Right hindlimb (tissue), 1 donor: ENCODE results near the gene ELF1.
"Not testable (repeated sequence)": the region's sequence is repeated elsewhere in the genome, so short reads cannot be mapped to it uniquely, and the experiment has no call there.

ENCODE experiments used
- DNase-seq: peaks from one replicate; pipeline ENCODE4 v3.0.0-alpha.2; 2018

Gene ELF1

DNA sequence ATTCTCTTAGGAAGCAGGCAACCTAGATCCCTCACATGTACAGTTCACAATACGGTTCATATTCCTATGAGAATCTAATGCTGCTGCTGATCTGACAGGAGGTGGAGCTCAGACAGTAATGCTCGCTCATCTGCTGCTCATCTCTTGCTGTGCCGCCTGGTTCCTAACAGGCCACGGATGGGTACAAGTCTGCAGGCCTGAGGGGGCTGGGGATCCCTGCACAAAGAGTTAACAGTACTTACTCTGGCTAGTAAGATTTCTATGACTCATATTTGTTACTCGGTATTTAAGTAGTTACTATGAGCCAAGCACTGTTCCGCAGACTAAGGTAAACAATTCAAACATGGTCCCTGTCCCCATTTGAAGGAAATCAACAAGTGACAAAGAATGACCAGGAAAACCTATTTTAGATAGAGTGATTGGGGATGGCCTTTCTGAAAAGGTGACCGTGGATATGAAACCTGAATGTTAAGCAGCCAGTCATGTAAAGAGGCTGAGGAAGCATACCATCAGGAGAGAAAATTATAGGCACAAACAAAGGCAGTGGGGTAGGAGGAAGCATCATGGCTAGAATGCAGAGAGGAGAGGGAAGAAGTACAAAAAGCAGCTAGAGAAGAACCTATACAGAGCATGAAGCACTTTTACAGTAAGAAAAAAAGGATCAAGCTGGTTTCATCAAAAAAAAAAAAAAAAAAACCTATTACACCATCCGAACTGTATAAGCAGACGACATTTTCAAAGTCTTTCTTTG is 21.6 kb upstream of the ELF1 start:
- no peak for DNase-seq

DNA sequence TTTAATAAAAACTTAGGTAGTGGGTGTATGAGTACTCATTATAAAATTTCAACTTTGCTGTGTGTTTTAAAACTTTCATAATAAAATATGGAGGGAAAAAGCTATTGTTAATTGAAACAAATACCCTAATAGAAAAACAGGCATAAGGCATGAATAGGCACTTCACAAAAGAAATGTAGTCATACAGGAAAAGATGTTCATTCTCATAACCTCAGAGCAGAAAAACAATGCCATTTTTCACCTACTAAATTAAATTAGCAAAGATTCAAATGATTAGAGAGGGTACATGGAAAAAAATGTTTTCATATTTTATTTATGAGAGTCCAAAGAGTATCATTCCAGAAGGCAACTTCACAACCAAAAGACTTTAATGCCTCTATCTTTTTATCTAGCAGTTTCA is 20.6 kb upstream of the ELF1 start:
- DNase-seq: no peak

GRCh38 chr13:41036557-41036956 is 17.4 kb upstream of the ELF1 start:
- not testable (repeated sequence) for DNase-seq

DNA sequence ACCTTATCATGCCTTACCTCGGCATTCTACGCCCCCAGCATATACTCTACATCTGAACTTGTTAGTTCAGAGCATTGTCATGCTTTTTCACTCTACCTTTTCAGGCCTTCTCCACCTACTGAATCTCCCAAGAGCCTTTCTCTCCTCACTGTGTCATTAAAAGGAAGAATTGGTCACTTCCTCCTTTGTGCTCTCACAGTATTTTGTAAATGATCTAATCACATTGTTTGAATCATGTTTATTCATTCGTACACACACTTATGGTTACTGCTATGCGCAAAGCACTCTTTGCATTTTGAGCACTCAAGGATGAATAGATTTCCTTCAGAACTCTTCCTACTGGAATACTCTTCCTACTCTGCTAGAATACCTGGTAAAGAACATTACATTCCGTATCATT is 15.8 kb upstream of the ELF1 start:
- DNase-seq: no peak

DNA sequence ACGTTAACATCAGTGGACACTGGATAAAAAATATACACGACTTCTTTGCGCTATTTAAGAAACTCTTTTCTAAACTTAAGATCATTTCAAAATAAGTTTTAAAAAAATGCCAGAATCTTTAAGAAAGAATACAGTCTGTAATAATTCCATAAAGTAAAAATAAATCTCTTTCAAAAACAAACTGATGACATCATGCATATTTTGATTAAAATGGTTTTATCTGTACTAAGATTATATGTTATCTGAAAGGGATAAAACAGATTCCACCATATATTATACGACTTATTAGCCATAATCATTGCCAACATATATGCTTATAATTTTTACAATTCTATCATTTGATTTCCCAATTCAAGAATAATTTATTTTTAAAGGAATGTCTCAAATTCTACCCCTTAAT is 15.3 kb upstream of the ELF1 start:
- no peak for DNase-seq

- DNase-seq: no peak
Observed at GRCh38 chr13:41032691-41033376, 13.7 kb upstream of the ELF1 start.

DNA sequence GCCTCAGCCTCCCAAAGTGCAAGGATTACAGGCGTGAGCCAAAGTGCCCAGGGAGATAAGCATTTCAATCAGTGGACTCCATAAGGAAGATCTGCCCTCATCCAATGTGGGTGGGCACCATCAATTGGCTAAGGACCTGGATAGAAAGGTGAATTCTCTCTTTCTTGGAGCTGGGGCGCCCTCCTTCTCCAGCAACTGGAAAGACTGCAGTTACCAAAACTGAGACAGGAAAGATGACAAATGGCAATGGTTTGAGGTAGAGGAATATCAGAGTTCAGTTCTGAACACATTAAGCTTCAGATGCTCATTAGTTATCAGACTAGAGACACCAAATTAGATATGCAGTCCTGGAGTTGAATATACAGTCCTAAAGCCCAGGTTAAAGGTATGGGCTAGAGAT is 10.5 kb upstream of the ELF1 start:
- DNase-seq: no peak

DNA sequence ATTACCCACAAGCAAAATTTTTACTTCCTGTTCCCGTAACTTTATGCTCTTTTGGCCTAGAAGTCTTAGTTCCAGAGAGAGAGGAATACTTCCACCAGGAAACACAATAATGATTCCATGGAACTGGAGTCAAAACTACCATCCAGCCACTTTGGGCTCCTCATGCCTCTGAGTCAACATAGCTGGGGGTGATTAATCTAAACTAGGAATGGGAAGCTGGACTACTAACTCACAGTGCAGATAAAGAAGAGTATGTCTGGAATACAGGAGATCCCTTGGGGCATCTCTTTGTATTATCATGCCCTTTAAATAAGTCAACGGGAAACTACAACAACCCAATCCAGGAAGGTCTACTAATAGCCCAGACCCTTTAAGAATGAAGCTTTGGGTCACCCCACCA is 8.9 kb upstream of the ELF1 start:
- DNase-seq: no peak

DNA sequence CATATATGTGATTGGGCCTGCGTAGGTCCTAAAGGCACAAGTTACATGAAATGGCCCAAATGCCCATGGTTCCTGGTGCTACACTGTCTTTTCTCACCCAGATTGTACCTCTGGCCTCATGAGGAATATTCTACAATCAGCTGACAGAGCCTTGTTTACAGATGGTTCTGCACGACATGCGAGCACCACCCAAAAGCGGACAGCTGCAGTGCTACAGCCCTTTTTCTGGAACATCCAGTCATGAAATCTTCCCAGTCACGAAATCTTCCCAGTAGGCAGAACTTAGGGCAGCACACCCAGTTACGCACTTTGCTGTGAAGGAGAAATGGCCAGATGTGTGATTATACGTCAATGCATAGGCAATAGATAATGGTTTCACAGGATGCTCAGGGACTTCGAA is 7.7 kb upstream of the ELF1 start:
- DNase-seq: no peak

DNA sequence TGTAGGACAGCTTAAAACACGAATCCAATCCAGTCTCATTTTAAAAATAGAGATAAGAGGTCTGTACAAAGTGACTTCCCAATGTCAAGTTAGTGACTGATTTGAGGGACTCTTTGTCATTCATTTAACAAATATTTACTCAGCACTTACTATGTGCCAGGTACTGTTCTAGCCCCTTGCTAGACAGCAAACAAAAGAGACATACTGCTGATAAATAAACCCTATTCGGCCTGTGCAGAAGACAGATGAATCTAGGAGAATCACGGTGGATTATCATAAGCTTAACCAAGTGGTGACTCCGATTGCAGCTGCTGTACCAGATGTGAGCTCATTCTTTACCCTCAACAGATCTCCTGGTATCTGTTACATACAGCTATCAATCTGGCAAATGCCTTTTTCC is 6.4 kb upstream of the ELF1 start:
- no peak for DNase-seq

DNA sequence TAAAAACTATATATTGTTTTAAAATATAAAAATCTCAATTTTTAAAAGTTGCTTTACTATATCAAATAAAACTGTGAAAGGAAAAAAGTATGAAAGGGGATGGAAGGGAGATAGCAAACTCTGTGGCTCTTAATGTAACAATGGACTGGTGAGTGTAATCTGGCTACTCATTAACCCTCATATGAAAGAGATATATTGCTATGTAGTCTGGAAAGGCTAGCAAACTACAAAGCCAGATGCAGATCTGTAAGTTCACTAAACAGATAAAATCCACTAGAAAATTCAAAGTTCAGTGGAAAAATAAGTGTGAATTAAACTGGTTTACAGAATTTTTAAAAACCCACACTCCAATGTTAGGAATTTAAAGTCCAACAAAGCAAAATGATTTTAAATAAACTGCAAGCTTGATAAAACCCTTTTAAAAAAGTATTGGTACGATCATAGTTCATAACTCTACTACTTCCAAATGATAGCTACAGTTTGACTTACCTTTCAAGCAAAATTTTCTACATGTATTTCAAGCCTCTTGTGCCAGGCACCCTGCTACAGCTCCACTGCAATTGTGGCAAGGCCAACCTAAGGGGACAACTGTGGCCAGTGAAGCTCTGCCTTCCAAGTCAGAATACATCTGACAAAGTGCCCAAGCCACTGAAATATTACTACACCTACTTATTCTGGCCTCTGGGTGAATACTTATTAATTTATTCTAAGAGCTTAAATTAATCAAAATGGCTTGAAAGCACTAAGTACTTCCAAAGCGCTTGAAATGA is 647 bp upstream of the ELF1 start:
- DNase-seq: no peak

- no peak for DNase-seq
Observed at GRCh38 chr13:41018602-41018948, 541 bp downstream of the ELF1 start.

- no peak for DNase-seq
Observed at GRCh38 chr13:41017817-41018601, 1.1 kb downstream of the ELF1 start.

DNA sequence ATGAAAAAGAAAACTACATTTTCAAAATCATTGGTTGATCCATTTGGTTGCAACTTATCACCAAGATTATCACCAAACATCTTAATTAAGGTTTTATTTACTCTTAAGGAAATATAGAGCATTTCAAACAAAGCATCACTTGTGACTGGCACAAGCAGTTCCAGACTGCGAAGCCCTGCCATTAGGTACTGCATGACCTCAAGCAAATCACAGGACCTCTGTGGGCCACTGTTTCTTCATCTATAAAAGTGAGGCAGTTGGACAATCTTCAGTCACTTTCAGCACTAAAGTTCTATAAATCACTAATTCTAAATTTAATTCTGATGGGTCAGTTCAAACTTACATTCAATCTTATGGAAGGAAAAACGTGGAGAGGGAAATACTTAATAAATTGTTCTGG is 2.0 kb downstream of the ELF1 start:
- no peak for DNase-seq

- no peak for DNase-seq
Observed at GRCh38 chr13:41015920-41016319, 3.2 kb downstream of the ELF1 start.

- DNase-seq: no peak
Observed at GRCh38 chr13:41013835-41014234, 5.3 kb downstream of the ELF1 start.

DNA sequence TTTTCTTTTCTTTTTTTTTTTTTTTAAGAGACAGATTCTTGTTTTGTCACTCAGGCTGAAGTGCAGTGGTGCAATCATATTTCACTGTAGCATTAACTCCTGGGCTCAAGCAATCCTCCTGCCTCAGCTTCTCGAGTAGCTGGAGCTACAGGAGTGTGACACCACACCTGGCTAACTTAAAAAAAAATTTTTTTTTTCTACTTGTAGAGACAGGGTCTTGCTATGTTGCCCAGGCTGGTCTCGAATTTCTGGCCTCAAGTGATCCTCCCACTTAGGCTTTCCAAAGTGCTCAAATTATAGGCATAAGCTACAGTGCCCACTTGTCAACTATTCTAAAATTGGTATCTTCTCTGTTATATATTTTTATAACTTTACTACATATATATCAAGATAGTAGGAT is 6.6 kb downstream of the ELF1 start:
- DNase-seq: no peak

DNA sequence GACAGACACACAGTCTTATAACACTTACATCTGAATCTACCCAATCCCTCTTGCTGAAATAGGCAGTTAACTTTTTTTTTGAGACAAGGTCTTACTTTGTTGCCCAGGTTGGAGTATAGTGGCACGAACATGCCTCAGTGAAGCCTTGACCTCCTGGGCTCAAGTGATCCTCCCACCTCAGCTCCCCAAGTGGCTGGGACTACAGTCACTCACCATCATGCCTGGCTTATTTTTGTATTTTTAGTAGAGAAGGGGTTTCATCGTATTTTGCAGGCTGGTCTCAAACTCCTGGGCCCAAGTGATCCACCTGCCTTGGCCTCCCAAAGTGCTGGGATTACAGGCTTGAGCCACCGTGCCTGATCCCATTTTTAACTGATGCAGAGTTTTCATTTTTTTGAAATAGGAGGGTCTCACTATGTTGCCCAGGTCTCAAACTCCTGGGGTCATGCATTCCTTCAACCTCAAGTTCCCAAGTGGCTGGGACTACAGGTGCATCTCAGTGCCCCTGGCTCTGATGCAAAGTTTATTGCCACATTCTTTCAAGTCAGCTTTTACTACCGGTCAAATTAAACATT is 7.6 kb downstream of the ELF1 start:
- DNase-seq: no peak

GRCh38 chr13:41008349-41008980 is 10.7 kb downstream of the ELF1 start:
- DNase-seq: no peak

DNA sequence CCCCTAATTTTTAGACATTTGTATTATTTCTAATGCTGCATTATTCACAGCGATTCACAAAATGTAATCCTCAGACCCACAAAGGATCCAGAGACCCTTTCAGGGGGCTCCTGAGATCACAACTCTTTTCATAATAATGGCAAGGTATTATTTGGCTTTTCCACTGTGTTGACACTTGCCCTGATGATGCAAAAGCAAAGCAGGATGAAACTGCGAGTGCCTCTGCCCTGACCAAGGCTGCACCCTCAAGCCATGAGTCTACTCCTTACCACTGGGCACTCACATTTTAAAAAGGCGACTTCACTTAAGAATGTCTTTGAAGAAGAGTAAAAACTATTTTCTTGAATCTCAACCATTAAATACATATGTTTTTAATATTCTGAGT is 11.4 kb downstream of the ELF1 start:
- no peak for DNase-seq

GRCh38 chr13:41006978-41007743 is 12.0 kb downstream of the ELF1 start:
- DNase-seq: no peak

DNA sequence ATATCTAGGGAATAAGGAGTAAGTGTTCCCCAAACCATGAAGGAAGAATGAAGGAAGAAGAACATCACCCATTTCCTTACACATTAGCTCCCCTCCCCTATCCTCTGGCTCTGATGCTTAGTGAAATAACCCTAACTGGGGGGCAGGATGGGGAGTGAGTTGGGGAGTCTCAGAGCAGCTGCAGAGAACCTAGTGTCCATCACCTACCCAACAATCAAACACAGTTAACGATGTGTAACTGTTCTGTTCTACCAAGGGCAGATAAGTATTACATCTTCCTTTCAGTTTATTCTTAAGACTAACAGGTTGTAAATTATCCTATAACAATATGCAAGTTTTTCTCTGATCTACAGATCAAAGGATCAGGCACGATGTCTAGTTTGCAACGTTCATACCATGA is 12.8 kb downstream of the ELF1 start:
- DNase-seq: no peak
